ENCODE results near the gene AOPEP.
"Not testable (repeated sequence)": the region's sequence is repeated elsewhere in the genome, so short reads cannot be mapped to it uniquely, and the experiment has no call there.

The AOPEP gene

GRCh38 chr9:95003689-95004410 lies 277.4 kb downstream of the AOPEP start:
- DNase-seq = peak; percentile 22

DNA sequence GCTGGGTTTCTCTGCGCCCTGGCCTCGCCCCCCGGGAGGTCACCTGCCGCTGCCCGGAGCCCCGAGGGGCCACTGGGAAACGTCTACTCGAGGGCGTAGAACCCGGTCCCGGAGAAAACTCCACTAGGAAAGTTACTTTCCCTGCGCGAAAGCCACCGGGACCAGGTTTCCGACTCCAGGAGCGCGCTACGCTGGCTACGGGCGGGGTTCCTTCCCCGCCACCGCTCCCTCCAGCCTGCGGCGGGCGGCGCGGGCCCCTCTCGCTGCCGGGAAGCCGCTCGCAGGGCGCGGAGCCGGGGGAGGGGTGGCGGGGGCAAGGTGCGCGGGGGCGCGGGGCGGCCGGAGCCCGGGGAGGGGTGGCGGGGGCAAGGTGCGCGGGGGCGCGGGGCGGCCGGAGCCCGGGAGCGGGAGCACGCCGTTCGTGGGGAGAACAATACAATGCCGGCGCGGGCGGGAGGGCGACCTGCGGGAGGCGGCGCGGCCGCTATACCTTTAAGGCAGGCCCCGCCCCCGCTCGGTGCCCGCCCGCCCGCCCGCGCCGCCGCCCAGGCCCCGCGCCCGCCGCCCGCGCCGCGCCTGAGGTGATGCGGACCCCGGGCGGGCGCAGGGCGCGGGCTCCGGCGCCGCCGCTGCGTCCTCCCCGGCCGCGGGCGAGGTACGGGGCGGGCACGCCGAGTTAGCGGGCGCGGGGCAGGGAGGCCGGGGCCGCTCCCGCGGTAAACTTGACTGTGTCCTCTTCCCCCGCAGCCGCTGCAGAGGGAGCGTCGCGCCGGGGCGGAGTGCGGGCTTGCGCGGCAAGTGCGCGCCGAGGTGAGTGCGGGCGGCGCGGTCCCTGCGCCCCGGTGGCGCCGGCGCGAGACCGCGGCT lies 278.1 kb downstream of the AOPEP start:
- no peak for DNase-seq

- no peak for DNase-seq
These were observed 279.0 kb downstream of the AOPEP start for GRCh38 chr9:95005278-95006143.

GRCh38 chr9:95007226-95007869 lies 280.8 kb downstream of the AOPEP start:
- no peak for DNase-seq

DNA sequence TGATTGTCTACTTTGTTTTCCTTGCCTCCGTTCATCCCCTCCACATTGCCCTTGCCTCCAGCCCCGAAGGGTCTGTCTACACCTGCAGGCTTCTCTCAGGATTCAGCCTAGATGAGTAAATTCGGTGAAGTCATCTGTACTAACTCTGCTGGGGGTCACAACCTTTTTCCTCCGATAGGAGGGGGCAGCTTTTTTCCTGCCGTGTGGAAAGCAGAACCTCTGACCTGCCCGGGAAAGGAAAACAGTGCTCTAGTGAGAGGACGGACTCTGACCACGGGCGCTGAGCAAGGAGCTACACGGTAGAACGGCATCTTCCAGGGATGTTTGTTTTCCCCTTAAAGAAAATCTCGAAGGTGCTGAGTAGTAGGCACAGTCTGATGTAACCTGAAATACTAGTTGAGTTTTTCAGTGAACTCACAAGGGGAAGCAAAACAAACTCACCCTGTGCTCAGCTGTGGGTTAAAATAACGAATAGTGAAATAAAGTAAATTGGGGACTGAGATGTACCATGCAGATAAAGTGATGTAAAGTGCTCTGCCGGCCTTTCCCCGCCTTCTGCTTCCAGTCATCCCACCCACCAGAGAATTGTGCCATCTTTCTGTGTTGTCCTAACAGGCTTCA lies 281.8 kb downstream of the AOPEP start:
- peak; percentile 23 for DNase-seq

DNA sequence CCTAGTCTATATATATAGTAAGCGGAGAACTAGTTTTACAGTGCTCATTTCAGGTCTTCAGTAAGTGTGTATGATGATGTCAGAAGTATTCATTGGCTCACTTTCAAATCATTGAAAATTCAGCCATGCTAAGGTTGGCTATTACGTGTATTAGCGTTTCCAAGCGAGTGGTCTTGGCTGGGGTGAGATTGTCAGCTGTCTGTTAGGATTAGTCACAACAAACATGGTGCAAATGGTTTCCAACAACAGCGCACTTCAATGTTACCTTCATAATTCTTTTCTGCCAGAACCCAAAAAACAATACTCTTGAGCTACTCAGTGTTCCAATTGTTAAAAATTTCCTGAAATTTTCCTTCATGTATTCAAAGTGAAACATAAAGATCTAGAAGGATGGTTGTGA lies 283.0 kb downstream of the AOPEP start:
- DNase-seq = no peak

- no peak for DNase-seq
These were observed 283.9 kb downstream of the AOPEP start for GRCh38 chr9:95010431-95010838.

GRCh38 chr9:95012035-95012708 lies 285.7 kb downstream of the AOPEP start:
- DNase-seq = no peak

DNA sequence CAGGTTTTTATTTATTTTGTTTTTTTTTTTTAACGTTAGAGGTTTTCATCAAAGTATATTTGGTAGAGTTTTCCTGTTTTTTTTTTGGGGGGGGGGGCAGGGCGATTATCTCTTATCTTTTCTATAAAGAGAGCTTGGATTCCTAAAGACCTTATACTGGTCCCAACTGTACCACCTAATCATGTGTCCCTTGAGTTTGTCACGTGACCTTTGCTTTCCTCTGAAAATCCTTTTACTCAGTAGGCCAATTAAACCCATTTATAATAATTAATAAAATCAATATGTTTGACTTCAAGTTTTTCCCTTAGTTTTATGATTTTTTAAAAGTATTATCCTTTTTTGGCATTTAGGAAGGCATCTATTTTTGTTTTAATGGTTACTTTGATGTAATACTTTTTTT lies 286.4 kb downstream of the AOPEP start:
- no peak for DNase-seq

GRCh38 chr9:95014917-95015316 lies 288.4 kb downstream of the AOPEP start:
- DNase-seq = no peak

DNA sequence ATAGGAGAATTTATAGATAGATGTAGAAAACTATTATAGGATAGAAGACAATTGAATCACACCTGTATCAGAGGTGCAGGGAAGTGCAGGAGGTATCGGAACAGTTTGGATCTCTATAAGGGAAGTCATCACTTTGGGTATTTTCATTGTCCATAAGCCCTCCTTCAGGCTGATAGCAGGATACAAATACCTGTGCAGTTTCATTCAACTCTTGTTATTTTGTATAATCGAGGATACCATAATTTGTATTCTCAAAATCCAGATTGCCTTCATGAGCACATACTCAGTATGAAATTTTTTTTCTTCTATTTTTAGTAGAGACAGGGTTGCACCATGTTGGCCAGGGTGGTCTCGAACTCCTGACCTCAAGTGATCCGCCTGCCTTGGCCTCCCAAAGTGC lies 289.1 kb downstream of the AOPEP start:
- no peak for DNase-seq

DNA sequence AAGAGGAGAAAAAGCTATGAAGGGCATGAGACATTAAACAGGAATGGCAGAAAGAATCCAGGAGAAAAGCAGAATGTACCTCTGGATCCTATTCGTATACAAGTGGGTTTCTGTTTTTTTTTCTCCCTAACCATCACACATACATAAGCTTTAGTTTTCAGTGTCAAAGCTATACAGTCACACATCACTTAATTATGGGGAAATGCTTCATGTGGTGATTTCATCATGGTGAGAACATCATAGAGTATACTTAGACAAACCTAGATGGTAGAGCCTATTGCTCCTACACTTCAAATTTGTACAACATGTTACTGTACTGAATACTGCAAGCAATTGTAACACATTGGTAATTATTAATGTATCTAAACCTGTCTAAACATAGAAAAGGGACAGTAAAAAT lies 290.6 kb downstream of the AOPEP start:
- DNase-seq = no peak

DNA sequence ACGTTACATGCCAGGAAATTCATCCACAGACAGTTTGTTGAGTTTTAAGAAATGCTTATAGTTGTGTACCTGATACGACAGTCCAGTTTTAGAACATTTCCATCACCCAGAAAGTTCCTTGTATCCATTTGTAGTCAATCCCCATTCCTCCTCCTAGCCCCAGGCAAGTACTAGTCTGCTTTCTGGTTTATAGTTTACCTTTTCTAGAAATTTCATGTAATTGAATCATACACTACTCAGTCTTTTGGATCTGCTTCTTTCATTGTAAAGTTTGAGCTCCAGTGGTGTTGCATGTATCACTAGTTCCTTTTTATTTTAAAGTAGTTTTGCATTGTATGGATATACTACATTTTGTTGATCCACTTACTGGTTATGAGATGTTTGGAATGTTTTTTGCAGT lies 291.2 kb downstream of the AOPEP start:
- DNase-seq = no peak

GRCh38 chr9:95018099-95018936 lies 291.8 kb downstream of the AOPEP start:
- DNase-seq = no peak

DNA sequence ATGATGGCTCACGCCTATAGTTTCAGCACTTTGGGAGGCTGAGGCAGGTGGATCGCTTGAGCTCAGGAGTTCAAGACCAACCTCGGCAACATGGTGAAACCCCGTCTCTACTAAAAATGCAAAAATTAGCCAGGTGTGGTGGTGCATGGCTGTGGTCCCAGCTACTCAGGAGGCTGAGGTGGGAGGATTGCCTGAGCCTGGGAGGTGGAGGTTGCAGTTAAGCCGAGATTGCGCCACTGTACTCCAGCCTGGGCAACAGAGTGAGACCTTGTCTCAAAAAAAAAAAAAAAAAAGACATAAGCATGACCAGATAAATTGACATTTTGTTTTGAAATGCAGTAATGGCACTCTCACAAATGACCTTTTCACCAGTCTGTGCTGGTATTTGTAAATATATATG lies 294.1 kb downstream of the AOPEP start:
- not testable (repeated sequence) for DNase-seq

DNA sequence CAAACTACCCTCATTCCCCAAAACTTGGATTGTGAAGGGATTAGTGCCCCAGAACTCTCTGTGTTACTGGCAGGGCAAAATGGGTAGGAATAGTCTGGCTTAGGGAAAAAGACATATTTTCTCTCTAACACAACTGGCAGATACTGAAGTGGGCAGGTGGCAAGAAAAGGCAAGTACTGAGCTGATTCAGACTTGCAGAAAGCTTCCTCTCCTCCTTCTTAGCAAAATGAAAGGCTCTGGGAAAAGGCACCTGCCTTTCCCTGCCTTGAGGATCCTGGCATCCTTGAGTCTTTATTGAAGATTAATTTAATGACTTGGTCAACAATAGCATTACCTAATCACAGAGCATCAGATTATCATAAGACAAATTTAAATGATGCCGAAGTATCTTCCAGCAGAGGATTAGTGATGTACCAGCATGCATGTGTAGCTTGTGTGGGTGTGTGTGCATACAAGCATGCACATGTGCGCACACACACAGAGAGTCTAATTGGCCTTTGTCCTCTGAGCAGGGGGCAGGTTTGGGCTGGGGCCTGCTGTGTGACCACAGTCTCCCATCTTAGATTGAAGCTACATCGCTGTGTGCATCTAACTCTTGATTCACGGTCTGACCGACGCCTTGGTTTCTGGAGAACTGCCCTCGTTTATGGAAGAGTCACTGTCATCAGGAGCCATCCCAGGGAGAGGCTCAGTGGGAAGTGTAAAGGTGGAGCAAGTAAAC lies 294.8 kb downstream of the AOPEP start:
- no peak for DNase-seq

- no peak for DNase-seq
These were observed 296.2 kb downstream of the AOPEP start for GRCh38 chr9:95022657-95023056.

GRCh38 chr9:95023217-95024003 lies 296.9 kb downstream of the AOPEP start:
- DNase-seq = no peak

GRCh38 chr9:95024097-95024671 lies 297.7 kb downstream of the AOPEP start:
- DNase-seq = no peak
